ENCODE data around the gene OAS3.

DNA sequence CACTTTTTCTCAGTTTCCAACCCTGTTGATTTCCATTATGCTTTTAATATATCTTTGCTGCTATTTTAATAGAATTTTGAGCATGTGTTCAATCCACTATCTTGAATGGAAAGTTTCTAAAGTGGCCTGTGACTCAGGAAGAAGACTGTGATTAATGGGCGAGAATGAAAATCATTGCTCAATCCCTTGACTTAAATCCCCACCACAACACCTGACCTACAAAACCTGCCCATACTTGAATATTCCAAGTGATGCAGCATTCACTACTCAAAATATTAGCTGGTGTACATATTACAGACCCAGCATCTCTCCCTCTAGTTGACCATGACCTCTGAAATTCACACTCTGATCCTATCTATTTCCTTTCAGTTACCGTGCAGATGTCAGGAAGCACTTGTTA lies 1.3 kb upstream of the OAS3 start:
- TF ChIP-seq, protein P1, sequence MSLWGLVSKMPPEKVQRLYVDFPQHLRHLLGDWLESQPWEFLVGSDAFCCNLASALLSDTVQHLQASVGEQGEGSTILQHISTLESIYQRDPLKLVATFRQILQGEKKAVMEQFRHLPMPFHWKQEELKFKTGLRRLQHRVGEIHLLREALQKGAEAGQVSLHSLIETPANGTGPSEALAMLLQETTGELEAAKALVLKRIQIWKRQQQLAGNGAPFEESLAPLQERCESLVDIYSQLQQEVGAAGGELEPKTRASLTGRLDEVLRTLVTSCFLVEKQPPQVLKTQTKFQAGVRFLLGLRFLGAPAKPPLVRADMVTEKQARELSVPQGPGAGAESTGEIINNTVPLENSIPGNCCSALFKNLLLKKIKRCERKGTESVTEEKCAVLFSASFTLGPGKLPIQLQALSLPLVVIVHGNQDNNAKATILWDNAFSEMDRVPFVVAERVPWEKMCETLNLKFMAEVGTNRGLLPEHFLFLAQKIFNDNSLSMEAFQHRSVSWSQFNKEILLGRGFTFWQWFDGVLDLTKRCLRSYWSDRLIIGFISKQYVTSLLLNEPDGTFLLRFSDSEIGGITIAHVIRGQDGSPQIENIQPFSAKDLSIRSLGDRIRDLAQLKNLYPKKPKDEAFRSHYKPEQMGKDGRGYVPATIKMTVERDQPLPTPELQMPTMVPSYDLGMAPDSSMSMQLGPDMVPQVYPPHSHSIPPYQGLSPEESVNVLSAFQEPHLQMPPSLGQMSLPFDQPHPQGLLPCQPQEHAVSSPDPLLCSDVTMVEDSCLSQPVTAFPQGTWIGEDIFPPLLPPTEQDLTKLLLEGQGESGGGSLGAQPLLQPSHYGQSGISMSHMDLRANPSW (CRISPR knock-in tag; conservative IDR thresholded peaks at IDR 0.05; ENCODE audit: low read depth) = no peak
- TF ChIP-seq, protein P2, sequence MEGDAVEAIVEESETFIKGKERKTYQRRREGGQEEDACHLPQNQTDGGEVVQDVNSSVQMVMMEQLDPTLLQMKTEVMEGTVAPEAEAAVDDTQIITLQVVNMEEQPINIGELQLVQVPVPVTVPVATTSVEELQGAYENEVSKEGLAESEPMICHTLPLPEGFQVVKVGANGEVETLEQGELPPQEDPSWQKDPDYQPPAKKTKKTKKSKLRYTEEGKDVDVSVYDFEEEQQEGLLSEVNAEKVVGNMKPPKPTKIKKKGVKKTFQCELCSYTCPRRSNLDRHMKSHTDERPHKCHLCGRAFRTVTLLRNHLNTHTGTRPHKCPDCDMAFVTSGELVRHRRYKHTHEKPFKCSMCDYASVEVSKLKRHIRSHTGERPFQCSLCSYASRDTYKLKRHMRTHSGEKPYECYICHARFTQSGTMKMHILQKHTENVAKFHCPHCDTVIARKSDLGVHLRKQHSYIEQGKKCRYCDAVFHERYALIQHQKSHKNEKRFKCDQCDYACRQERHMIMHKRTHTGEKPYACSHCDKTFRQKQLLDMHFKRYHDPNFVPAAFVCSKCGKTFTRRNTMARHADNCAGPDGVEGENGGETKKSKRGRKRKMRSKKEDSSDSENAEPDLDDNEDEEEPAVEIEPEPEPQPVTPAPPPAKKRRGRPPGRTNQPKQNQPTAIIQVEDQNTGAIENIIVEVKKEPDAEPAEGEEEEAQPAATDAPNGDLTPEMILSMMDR (IDR thresholded peaks at IDR 0.05) = no peak
- TF ChIP-seq ELF4 (CRISPR knock-in tag; IDR thresholded peaks at IDR 0.05; ENCODE audit: low read depth) (no peak), NR2C2 (CRISPR knock-in tag; IDR thresholded peaks at IDR 0.05) (no peak), RORB (CRISPR knock-in tag; IDR thresholded peaks at IDR 0.05) (no peak), ETV6 (CRISPR knock-in tag; IDR thresholded peaks at IDR 0.05) (no peak)
- TF ChIP-seq, protein P3, sequence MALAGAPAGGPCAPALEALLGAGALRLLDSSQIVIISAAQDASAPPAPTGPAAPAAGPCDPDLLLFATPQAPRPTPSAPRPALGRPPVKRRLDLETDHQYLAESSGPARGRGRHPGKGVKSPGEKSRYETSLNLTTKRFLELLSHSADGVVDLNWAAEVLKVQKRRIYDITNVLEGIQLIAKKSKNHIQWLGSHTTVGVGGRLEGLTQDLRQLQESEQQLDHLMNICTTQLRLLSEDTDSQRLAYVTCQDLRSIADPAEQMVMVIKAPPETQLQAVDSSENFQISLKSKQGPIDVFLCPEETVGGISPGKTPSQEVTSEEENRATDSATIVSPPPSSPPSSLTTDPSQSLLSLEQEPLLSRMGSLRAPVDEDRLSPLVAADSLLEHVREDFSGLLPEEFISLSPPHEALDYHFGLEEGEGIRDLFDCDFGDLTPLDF (CRISPR knock-in tag; IDR thresholded peaks at IDR 0.05) = no peak

All from WTC11 (cell line).